ENCODE data around the gene SLC4A2. TPM values are rescaled to one million over a fixed set of nuclear protein-coding genes. Genes with fewer than 3 reads are reported as not detected.

SLC4A2 gene
- total RNA-seq, 1 experiment from 2014 or later, result 286 TPM

DNA sequence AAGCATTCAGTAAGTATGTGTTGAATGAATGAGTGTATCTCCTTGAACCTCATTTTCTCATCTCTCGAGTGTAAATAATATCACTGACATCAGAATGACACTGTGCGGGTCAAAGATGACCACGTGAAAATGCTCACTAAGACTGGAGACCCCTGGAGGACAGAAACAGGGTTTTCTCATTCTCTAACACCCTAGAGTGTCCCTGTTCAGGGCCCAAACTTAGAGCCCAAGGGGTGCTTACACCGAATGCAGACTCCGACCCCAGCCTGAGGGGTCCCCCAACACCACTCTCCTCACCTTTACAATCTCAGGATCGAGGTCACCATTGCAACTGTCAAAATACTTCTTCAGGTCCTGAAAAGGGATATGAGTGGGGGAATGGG is 3.1 kb upstream of the SLC4A2 start:
- in situ Hi-C loops (cut with HindIII; ENCODE audit: low pct_unique_long_range_greater_than_20kb, low sequenced_read_pairs), result no loop called here

DNA sequence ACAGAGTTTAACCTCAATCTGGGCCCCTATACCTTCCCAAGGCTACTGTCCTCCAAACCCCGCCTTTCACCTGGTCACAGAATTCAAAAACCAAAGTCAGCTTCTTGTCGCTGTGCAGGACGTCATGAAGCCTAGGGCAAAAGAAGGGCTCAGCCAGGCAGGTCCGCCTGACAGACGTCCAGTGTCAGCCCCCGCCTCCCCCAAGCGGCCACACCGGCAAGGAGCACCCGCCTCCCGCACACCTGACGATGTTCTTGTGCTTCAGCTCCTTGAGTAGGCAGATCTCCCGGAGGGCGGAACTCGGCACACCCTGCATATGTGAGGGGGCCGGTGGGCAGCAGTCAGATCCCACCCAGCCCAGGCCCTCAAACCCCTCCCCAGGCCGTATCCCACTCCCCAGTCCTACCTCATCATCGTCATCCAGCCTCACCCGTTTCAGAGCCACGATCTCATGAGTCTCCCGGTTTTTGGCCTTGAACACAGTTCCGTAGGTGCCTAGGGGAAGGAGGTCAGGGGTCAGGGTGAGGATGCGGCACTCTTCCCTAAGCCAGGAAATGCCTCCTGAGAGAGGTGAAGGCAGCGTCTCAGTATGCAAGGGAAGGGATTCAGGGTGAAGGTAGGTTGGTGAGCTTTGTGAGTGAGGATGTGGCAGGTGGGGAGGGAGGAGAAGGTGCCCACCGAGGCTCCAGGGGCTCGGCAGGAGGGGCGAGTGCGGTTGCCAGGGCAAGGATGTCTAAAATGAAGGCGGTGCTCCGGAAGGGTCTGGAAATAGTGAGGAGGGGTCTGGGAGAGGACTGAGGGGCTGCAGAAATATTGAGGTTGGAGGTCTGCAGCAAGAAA is 2.5 kb upstream of the SLC4A2 start:
- in situ Hi-C loops (cut with HindIII; ENCODE audit: low pct_unique_long_range_greater_than_20kb, low sequenced_read_pairs), result no loop called here
- no peak for DNase-seq (ENCODE audit: low read depth, low spot score)

More for the DNA sequence above, 3.1 kb upstream of the SLC4A2 start:
- no peak for DNase-seq (ENCODE audit: low read depth, low spot score)

DNA sequence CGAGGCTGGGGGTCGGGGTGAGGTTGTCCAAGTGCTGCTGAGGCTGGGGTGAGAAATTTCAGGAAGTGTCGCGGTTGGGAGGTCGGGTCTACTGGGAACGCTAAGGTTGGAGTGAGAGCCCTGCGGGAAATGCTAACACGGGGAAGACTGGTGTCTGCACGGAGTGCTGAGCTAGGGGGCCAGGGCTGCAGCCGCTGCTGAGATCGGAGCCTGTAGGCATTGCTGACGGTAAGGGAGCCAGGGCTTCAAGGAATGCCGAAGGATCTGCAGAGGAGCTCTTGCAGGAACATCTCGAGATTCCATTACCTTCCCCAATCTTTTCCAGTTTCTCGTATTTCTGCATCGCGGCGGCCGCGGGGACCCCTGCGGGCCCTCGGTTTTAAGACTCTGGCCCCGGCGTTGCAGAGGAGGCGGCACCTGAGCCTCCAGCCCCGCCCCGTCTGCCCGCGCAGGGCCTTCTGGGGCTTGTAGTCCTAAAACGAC is 1.8 kb upstream of the SLC4A2 start, which contains the start of gene CDK5:
Gene CDK5, minus strand, starts transcription at position 392 of the 483 bp plus-strand sequence. Its CDS starts 49 bp downstream, at position 343.
- in situ Hi-C loops (cut with HindIII; ENCODE audit: low pct_unique_long_range_greater_than_20kb, low sequenced_read_pairs), result no loop called here
- no peak for DNase-seq (ENCODE audit: low read depth, low spot score)

DNA sequence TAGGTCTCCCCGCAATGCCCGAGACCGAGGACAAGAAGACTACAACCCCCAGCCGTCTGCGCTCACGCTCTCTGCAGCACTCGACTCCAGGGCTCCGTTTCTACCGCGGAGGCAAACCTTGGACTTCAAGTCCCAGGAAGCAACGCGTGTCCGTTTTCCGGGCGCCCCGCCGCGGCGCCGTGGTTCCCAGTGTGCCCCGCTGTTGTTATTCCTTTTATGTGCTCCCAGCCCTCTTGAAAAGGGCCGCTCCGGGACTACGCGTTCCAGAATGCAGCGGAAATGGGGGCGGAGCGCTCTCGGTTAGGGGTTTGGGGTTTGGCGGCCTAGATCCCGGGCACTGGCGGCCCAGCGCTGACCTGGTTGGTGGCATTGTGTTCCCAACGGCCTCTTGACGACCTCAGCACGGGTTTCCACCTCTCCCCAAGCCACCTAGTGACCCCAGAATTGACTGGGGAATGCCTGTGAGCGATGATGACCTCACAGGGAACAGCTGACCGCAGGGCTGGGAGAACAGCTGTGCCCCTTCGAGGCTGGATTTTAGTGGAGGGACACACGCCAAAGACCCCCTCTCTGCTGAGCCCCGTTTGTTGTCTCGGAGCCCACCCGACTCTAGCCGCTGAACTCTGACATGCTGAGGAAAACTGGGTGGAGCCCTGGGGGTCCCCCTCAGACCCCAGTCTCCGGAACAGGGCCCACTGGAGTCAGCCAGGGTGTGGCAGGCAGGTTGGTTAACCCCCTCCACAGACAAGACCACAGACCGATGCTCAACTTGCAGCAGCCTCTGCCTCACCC is 1.2 kb upstream of the SLC4A2 start:
- in situ Hi-C loops (cut with HindIII; ENCODE audit: low pct_unique_long_range_greater_than_20kb, low sequenced_read_pairs), result no loop called here
- DNase-seq (ENCODE audit: low read depth, low spot score), result peak; percentile 100

DNA sequence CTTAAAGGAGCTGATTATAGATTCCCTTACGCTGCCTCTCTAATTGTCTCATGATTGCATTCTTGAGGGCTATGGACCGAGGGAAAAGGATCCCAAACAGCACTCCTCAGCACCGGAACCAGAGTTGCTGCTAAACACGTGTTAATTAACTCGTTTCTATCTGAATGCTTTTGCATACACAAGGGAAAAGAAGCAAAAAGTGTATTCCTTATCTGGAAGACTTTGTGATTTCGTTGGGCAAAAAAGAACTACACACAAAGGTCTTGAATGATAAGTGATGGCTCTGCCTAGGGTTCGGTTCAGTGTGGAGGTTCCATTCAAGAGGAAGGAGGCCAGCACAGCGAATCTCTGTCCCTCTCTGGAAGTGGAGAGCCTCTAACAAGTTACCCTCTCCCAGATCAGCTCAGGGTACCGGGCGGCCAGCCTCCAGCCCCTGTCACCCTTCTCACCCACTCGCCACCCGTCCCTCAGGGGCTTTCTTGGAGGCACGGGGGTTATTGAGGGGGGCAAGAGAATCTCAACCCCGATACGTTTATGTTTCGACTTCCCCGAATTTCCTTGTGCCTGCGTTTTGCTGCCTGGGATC is 515 bp upstream of the SLC4A2 start:
- DNase-seq (ENCODE audit: low read depth, low spot score), result peak; percentile 30
- in situ Hi-C loops (cut with HindIII; ENCODE audit: low pct_unique_long_range_greater_than_20kb, low sequenced_read_pairs), result no loop called here

DNA sequence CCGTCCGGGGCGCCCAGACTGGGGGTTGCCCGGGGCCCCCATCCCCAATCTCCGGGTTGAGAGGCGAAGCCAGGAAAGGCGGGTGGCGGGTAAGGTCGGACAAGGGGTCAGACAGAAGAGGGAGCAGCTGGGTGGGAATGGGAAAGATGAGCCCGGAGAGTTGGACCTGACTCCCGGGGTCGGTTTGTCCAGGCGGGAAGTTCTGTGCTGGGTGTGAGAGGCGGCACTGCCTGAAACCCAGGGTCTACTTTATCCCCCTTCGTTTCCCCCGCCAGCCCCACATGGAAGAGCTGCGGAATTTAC is 675 bp downstream of the SLC4A2 start:
- in situ Hi-C loops (cut with HindIII; ENCODE audit: low pct_unique_long_range_greater_than_20kb, low sequenced_read_pairs), result no loop called here
- DNase-seq (ENCODE audit: low read depth, low spot score), result no peak

DNA sequence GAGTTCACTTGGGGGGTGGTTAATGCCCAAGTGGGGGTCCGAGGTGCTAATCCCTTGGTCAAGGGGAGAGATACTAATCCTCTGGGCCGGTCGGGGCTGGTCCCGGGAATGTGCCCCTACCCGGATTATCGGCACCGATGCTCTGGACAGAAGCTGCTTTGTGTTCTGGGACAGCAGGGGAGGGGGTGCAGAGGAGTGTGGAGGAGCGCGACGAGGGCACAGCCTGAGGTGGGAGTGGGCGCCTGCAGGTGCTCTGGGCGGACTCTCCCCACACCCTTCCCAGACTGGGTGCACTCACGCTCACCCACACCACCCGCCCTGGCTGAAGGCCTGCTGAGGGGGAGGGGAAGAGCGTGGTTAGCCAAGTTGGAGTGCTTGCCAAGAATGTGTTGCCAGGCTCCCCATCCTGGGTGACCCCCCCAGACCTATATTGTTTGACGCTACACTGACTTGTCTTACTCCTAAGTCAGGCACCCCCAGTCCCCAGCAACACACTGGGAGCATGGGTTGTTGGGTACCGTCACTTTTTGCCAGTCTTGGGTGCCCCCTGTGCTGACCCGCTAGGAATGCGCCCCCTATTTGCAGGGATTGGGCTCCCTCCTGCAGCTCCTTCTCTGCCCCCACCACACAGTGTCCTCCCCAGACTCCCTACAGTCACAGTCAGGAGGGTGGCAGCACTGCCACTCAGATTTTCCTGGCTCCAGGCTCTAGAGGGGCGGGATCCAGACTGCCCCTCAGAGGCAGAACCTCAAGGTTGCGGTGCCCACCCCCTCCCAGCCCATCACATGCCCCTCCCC is 1.2 kb downstream of the SLC4A2 start:
- peak; percentile 61 for DNase-seq (ENCODE audit: low read depth, low spot score)
- in situ Hi-C loops (cut with HindIII; ENCODE audit: low pct_unique_long_range_greater_than_20kb, low sequenced_read_pairs), result no loop called here

DNA sequence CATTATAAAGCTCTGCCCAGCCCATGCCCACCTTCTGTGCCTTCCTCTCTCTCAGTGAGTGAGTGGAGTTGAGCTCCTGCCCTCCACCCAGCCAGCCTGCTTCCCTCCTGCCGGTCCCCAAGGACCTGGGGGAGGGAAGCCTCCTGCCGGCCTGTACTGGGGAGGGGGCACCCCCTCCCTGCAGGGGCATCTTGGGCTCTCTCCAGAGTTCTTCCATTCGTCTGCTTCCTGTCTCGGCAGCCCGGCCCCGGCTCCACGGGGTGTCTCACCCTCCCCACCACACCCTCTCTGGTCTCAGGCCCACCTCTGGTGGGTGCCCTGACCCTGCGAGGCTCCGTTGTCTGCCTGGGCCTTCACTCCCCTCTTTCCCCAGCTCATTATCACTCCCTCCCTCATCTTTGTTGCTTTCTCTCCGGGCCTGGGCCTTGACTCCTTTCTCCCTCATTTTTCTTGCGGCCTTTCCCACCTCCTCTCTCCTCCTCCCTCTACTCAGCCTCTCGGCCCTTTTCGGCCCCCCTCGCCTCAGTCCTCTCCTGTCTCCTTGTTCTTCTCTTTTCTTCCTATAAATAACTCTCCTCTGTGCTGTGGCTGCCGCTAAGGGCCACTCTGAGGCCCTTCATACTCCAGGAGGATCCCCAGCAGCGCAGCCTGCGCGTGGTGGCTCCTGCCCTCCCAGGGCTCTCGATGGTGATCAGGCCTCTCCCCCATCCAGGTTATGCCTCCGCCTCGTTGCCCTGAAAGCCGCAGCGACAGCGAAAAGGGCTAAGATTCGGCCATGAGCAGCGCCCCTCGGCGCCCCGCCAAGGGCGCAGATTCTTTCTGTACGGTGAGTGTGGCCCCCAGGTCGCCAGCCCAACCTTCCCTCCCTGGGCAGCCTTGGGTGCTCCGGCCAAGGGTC is 2.1 kb downstream of the SLC4A2 start:
- in situ Hi-C loops (cut with HindIII; ENCODE audit: low pct_unique_long_range_greater_than_20kb, low sequenced_read_pairs), result no loop called here
- DNase-seq (ENCODE audit: low read depth, low spot score), result no peak

DNA sequence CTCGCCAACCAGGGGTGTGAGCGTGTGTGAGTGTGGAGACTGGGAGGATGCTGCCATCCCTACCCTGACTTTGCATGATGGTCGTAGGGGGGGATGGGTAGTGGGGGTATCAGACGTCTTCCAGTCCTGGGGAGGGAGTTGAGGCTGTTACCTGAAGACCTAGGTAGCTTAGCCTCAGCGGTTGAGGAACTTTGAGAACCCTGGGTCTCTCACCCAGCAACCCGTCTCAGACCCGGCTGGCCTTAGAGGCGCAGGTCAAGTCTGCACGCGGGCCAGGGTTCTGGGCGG is 2.7 kb downstream of the SLC4A2 start:
- no peak for DNase-seq (ENCODE audit: low read depth, low spot score)
- in situ Hi-C loops (cut with HindIII; ENCODE audit: low pct_unique_long_range_greater_than_20kb, low sequenced_read_pairs), result no loop called here

DNA sequence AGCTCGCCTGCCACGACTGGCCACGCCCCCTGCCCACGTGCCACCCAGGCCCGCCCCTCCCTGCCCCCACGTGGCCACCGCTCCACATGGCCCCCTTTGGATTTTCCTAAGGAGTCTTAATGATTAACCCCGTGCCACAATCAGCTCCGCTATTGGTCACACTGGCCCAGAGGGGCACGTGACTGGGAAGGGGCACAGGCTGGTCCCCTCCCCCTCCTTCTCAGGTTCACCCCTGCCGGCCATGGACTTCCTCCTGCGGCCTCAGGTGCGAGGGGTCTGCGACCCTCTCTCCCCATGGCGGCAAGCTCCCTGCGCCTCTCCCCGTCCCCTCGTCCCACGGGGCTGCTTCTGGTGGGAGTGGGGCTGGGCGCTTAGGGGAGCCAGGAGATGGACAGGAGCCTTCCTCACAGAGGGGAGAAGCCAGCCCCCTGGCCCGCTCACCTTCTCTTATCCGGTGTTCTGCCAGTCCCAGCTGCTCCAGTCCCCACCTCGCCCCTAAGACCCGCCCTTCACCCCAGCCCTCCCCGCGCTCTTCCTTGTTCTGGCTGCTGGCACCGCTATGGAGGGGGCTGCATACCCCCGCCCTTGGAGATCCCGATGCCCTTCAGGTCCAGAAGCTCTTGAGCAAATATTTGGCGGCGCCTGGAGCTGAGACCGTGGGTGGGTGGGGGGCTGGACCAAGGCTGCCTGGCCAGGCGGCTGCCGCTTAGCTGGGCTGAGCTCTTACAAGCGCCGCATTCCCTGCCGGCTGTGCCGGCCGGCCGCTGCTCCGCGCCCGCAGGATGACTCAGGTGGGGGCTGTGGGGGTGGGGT is 3.2 kb downstream of the SLC4A2 start:
- in situ Hi-C loops (cut with HindIII; ENCODE audit: low pct_unique_long_range_greater_than_20kb, low sequenced_read_pairs), result no loop called here
- DNase-seq (ENCODE audit: low read depth, low spot score), result peak; percentile 85

DNA sequence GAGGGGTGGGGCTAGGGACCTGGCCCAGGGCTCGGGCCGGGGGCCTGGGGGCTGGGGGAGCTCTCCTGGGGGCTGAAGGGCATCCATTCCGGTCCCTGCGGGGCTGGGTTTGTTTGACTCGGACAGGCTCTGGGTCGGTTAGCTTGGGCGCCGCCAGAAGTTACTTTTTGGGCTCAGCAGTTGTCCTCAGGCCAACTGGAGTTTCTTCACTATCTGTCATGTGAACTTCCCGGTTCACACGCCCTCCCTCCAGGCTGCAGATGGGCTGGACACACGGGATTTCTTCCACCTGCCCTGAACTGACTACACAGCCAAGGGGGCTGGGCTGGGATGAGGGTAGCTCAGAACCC is 3.8 kb downstream of the SLC4A2 start:
- peak; percentile 62 for DNase-seq (ENCODE audit: low read depth, low spot score)
- in situ Hi-C loops (cut with HindIII; ENCODE audit: low pct_unique_long_range_greater_than_20kb, low sequenced_read_pairs), result no loop called here

DNA sequence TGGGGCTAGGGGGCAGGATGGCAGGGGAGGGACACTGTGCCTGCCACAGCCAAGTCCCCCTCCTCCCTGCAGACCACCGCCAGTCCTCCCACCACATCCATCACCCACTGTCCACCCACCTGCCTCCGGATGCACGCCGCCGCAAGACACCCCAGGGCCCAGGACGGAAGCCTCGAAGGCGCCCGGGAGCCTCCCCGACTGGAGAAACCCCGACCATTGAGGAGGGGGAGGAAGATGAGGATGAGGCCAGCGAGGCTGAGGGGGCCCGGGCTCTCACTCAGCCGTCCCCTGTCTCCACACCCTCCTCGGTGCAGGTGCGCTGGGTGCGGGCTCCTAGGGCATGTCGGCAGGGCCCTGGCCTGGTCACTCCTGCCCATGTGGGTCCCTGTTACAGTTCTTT is 5.1 kb downstream of the SLC4A2 start:
- no peak for DNase-seq (ENCODE audit: low read depth, low spot score)
- in situ Hi-C loops (cut with HindIII; ENCODE audit: low pct_unique_long_range_greater_than_20kb, low sequenced_read_pairs), result no loop called here

DNA sequence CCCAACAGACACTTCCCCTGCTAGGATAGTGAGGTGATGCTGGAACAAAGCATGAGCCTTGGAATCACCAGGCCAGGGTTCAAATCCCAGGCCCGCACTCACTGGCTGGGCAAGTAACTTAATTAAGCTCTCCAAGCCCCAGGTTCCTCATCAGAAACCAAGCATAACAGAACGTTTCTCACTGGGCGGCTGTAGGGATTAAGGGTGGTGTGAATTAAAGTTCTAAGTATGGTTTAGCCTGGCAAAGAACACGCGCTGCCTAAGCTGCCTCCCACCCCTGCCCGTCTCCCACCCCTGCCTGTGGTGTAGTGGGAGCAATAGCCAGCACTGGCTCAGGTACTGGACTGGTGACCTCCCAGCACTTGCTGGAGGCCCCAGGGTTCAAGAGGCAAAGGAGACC is 5.6 kb downstream of the SLC4A2 start:
- DNase-seq (ENCODE audit: low read depth, low spot score), result no peak
- in situ Hi-C loops (cut with HindIII; ENCODE audit: low pct_unique_long_range_greater_than_20kb, low sequenced_read_pairs), result no loop called here

DNA sequence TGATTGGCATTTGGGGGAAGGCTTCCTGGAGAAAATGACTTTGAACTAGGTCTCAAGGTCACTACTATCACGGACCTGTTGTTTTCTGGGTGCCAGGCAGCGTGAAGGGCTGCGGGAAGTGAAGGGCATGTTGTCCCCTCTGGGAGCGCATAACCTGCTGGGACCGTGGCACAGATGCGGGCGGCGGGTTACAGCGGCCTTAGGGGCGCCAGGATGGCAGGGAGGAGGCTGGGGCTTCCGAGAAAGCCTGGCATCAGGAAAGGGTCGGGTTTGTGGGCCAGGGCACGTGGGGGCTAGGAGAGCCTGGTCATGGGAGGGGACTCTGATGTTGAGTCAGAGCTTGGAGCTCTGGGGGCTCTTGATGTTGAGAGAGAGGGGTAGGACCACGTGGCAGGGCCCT is 6.1 kb downstream of the SLC4A2 start:
- in situ Hi-C loops (cut with HindIII; ENCODE audit: low pct_unique_long_range_greater_than_20kb, low sequenced_read_pairs), result no loop called here

DNA sequence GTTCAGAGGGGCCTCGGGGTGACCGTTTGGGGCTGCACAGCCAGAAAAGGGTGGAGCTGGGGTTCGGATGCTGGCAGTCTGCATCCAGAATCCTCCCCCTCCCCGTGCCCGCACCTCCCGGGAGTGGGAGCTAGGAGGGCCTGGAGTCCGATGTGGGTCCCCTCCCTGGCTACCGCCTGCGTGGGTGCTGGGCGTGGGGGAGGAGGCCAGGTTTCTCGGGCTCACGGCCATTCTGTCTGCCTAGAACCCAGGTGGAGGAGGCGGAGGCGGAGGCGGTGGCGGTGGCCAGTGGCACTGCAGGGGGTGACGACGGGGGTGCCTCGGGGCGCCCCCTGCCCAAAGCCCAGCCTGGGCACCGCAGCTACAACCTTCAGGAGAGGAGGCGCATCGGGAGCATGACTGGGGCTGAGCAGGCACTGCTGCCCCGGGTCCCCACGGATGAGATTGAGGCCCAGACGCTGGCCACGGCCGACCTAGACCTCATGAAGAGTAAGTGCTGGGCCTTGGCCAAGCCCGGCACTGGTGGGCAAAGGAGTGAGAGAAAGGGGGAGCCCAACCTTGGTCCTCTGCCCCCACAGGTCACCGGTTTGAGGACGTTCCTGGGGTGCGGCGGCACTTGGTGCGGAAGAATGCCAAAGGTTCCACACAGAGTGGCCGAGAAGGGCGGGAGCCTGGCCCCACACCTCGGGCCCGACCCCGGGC is 7.0 kb downstream of the SLC4A2 start:
- in situ Hi-C loops (cut with HindIII; ENCODE audit: low pct_unique_long_range_greater_than_20kb, low sequenced_read_pairs), result no loop called here
- DNase-seq (ENCODE audit: low read depth, low spot score), result no peak

More for the DNA sequence above, 6.1 kb downstream of the SLC4A2 start:
- DNase-seq (ENCODE audit: low read depth, low spot score), result no peak
